Adipocyte (in vitro differentiated cells): ENCODE measurements around the gene PCDH7.

Experiments used
- DNase-seq: peaks from one replicate; pipeline ENCODE4 v3.0.0-alpha.2; 2015; ENCODE audit warnings: low read depth
- H3K27me3 ChIP-seq: replicated peaks from 2 replicates; pipeline ENCODE4 v1.7.0; 2013; ENCODE audit warnings: mild to moderate bottlenecking, low read length, moderate library complexity; ENCODE audit not compliant: control insufficient read depth, insufficient read depth
- H3K36me3 ChIP-seq: 2 replicates; pipeline ENCODE4 v1.7.0; 2013; ENCODE audit warnings: low read length, mild to moderate bottlenecking, moderate library complexity; ENCODE audit not compliant: control insufficient read depth, insufficient read depth, severe bottlenecking
- H3K4me1 ChIP-seq: 2 replicates; pipeline ENCODE4 v1.7.0; 2013; ENCODE audit warnings: mild to moderate bottlenecking, low read length, moderate library complexity; ENCODE audit not compliant: control insufficient read depth, insufficient read depth
- H3K4me3 ChIP-seq: 2 replicates; pipeline ENCODE4 v1.7.0; 2013; ENCODE audit warnings: mild to moderate bottlenecking, low read length, moderate library complexity
- H3K9ac ChIP-seq: 2 replicates; pipeline ENCODE4 v1.7.0; 2013; ENCODE audit warnings: mild to moderate bottlenecking, low read length, moderate library complexity
- H3K9me3 ChIP-seq: 2 replicates; pipeline ENCODE4 v1.7.0; 2013; ENCODE audit warnings: mild to moderate bottlenecking, low read length, moderate library complexity; ENCODE audit not compliant: control insufficient read depth

PCDH7 gene

DNA sequence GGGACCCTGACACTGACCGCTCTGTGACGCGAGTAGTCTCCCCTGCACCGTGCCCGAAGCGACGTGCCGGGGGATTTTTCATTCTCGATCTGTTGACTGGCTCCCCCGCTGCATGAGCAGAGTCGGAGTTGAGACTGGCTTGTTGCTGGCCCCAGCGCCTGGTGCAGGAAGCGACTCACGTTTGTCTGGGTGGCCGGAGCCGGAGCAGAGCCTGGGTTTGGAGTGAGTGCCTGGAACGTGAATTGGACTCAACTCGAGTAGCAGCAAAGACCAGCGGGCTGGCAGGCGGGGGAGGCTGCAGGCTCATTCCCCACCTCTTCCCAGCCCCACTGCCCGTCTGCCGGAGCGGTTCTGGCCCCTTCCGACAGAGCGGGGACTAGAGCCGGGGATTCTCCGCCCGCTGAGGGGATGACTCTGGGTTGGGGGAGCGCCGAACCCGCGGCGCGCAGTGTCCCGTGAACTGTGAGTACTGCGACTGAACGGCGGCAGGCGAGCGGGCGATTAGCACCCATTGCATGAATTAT, 554 bp downstream of the PCDH7 start:
- peak; percentile 75 for DNase-seq
- no peaks in the 10 kb centered on the region for H3K36me3 ChIP-seq
- H3K9ac ChIP-seq = peak overlapping the region; percentile 67
- H3K27me3 ChIP-seq = peaks cover 9% of the 10 kb centered on the region
- H3K9me3 ChIP-seq = no peaks in the 10 kb centered on the region
- peak overlapping the region; percentile 85 for H3K4me3 ChIP-seq
- peaks cover 37% of the 10 kb centered on the region for H3K4me1 ChIP-seq

GRCh38 chr4:30721185-30722091, 1.3 kb downstream of the PCDH7 start:
- Histone ChIP-seq H3K9me3 (no peaks in the 10 kb centered on the region), H3K27me3 (peaks cover 9% of the 10 kb centered on the region), H3K36me3 (no peaks in the 10 kb centered on the region), H3K4me3 (peak overlapping the region; percentile 85), H3K9ac (peak overlapping the region; percentile 67), H3K4me1 (peaks cover 34% of the 10 kb centered on the region)
- peak; percentile 84 for DNase-seq

- Histone ChIP-seq H3K36me3 (no peaks in the 10 kb centered on the region), H3K4me3 (peak overlapping the region; percentile 85), H3K9ac (no peak overlapping the region), H3K9me3 (no peaks in the 10 kb centered on the region), H3K27me3 (peaks cover 9% of the 10 kb centered on the region), H3K4me1 (peaks cover 33% of the 10 kb centered on the region)
- DNase-seq = no peak
These were observed 1.9 kb downstream of the PCDH7 start for GRCh38 chr4:30722092-30722358.

DNA sequence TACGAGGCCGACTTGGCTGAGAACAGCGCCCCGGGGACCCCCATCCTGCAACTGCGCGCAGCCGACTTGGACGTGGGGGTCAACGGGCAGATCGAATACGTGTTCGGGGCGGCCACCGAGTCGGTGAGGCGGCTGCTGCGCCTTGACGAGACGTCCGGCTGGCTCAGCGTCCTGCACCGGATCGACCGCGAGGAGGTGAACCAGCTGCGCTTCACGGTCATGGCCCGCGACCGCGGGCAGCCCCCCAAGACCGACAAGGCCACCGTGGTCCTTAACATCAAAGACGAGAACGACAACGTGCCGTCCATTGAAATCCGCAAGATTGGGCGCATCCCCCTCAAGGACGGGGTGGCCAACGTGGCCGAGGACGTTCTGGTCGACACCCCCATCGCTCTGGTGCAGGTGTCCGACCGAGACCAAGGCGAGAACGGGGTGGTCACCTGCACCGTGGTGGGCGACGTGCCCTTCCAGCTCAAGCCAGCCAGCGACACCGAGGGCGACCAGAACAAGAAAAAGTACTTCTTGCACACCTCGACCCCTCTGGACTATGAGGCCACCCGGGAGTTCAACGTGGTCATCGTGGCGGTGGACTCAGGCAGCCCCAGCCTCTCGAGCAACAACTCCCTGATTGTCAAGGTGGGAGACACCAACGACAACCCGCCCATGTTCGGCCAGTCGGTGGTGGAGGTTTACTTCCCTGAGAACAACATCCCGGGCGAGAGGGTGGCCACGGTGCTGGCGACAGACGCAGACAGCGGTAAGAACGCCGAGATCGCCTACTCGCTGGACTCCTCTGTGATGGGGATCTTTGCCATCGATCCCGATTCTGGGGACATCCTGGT, 2.4 kb downstream of the PCDH7 start:
- H3K4me1 ChIP-seq = peaks cover 29% of the 10 kb centered on the region
- peaks cover 9% of the 10 kb centered on the region for H3K27me3 ChIP-seq
- peak overlapping the region; percentile 85 for H3K4me3 ChIP-seq
- DNase-seq = peak; percentile 32
- H3K36me3 ChIP-seq = no peaks in the 10 kb centered on the region
- no peaks in the 10 kb centered on the region for H3K9me3 ChIP-seq
- H3K9ac ChIP-seq = no peak overlapping the region

DNA sequence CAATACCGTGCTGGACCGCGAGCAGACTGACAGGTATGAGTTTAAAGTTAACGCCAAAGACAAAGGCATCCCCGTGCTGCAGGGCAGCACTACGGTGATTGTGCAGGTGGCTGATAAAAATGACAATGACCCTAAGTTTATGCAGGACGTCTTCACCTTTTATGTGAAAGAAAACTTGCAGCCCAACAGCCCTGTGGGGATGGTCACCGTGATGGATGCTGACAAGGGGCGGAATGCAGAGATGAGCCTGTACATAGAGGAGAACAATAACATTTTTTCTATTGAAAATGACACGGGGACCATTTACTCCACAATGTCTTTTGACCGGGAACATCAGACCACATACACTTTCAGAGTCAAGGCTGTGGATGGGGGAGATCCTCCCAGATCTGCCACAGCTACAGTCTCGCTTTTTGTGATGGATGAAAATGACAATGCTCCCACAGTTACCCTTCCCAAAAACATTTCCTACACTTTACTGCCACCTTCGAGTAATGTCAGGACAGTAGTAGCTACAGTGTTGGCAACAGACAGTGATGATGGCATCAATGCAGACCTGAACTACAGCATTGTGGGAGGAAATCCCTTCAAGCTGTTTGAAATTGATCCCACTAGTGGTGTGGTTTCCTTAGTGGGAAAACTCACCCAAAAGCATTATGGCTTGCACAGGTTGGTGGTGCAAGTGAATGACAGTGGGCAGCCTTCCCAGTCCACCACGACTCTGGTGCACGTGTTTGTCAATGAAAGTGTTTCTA, 3.2 kb downstream of the PCDH7 start:
- Histone ChIP-seq H3K9me3 (no peaks in the 10 kb centered on the region), H3K4me3 (peak overlapping the region; percentile 85), H3K4me1 (peaks cover 21% of the 10 kb centered on the region), H3K27me3 (peaks cover 9% of the 10 kb centered on the region), H3K9ac (no peak overlapping the region), H3K36me3 (no peaks in the 10 kb centered on the region)
- no peak for DNase-seq

GRCh38 chr4:30724247-30724646, 4.1 kb downstream of the PCDH7 start:
- H3K4me1 ChIP-seq = peaks cover 12% of the 10 kb centered on the region
- no peaks in the 10 kb centered on the region for H3K36me3 ChIP-seq
- no peaks in the 10 kb centered on the region for H3K9me3 ChIP-seq
- H3K4me3 ChIP-seq = peak overlapping the region; percentile 14
- peaks cover 9% of the 10 kb centered on the region for H3K27me3 ChIP-seq
- no peak for DNase-seq
- no peak overlapping the region for H3K9ac ChIP-seq

DNA sequence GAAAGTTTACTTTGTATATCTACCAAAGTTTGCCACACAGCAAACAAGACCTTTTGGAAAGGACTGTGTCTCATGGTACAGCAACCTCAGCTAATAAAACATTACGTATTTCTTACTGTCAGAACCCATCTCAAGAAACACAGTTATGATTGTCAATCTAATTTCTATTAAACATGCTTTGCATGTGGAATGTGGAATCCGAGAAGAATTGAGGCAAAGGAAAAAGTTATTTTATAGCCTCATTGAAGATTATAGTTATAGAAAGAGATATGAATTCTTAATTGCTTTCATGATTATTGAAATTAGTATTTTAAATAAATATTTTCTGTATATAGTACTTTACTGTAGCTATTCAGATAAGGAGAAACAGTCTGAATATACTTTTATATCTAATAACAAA, 5.4 kb downstream of the PCDH7 start:
- Histone ChIP-seq H3K9ac (no peak overlapping the region), H3K4me1 (peaks cover 9% of the 10 kb centered on the region), H3K9me3 (no peaks in the 10 kb centered on the region), H3K27me3 (peaks cover 9% of the 10 kb centered on the region), H3K36me3 (no peaks in the 10 kb centered on the region), H3K4me3 (peak overlapping the region; percentile 7)
- no peak for DNase-seq

DNA sequence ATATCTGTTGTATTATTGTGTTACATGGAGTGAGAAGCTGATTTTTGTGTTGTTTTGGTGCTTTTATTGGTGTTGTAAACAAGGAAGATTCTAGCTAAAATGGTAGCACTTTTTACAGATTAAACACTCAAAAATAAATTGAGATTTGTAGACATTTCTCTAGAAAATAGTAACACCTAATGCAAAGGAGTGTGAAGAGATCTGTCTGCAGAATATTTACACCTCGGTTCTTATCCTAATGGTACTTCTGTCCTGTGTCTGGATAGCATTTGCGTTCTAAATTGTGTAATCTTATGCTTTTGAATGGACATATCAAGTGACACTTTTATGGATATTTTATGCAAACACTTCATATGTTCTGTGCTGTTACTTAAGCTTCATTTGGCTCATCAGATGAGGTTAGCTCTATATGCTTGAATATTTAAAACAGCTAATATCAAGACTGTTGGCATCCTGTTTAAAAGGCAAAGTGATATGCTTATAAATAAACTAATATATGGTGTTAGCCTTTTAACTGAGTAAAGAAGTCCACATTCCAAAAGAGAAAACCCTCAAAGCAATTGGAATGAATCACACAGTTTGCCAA, 6.0 kb downstream of the PCDH7 start:
- DNase-seq = peak; percentile 44
- Histone ChIP-seq H3K4me1 (peaks cover 5% of the 10 kb centered on the region), H3K9ac (no peak overlapping the region), H3K36me3 (no peaks in the 10 kb centered on the region), H3K4me3 (no peak overlapping the region), H3K27me3 (peaks cover 9% of the 10 kb centered on the region), H3K9me3 (no peaks in the 10 kb centered on the region)

GRCh38 chr4:30727409-30727808, 7.2 kb downstream of the PCDH7 start:
- no peak overlapping the region for H3K4me3 ChIP-seq
- H3K9ac ChIP-seq = no peak overlapping the region
- no peaks in the 10 kb centered on the region for H3K4me1 ChIP-seq
- H3K9me3 ChIP-seq = no peaks in the 10 kb centered on the region
- H3K27me3 ChIP-seq = peaks cover 5% of the 10 kb centered on the region
- DNase-seq = no peak
- H3K36me3 ChIP-seq = no peaks in the 10 kb centered on the region

- Histone ChIP-seq H3K4me1 (no peaks in the 10 kb centered on the region), H3K4me3 (no peak overlapping the region), H3K27me3 (no peaks in the 10 kb centered on the region), H3K9me3 (no peaks in the 10 kb centered on the region), H3K36me3 (no peaks in the 10 kb centered on the region), H3K9ac (no peak overlapping the region)
- DNase-seq = no peak
These were observed 8.1 kb downstream of the PCDH7 start for GRCh38 chr4:30728311-30728710.
